Caki2 (cell line): ENCODE measurements around the gene RNF6. TPM values are rescaled to one million over a fixed set of nuclear protein-coding genes. Genes with fewer than 3 reads are reported as not detected.
"Not testable (repeated sequence)": the region's sequence is repeated elsewhere in the genome, so short reads cannot be mapped to it uniquely, and the experiment has no call there.

Experiments
- DNase-seq: peaks from one replicate; pipeline ENCODE4 v3.0.0-alpha.2; 2015; ENCODE audit warnings: low read depth
- in situ Hi-C: cut with HindIII; loops from 2 replicates; pipeline ENCODE4 v1.10.0; 2016; ENCODE audit warnings: low sequenced_read_pairs, low pct_unique_long_range_greater_than_20kb, mixed read lengths
- total RNA-seq: library from RNA; depleted of rRNA; stranded (reverse); fragments of >200 nt; shearing (Covaris generic); gene quantifications from 2 replicates; pipeline ENCODE4 v1.2.3, GENCODE V29; 2014; ENCODE audit warnings: low replicate concordance; rRNA removed

The RNF6 gene
- 10.2 and 11.8 TPM in 2 replicates for total RNA-seq

GRCh38 chr13:26221721-26222519 lies at the start of gene RNF6:
RNF6 (minus strand) TSS chr13:26222314; CDS start chr13:26219649, 2,665 bp downstream.
- in situ Hi-C loops = no loop called here
- DNase-seq = peak; percentile 94

- DNase-seq = no peak
- in situ Hi-C loops = no loop called here
Observed at GRCh38 chr13:26270707-26271106, 48.6 kb upstream of the RNF6 start.

GRCh38 chr13:26266311-26266710 lies 44.2 kb upstream of the RNF6 start:
- in situ Hi-C loops = no loop called here
- no peak for DNase-seq

- in situ Hi-C loops = no loop called here
- DNase-seq = no peak
Observed at GRCh38 chr13:26262156-26262555, 40.0 kb upstream of the RNF6 start.

- no peak for DNase-seq
- in situ Hi-C loops = no loop called here
Observed at GRCh38 chr13:26259634-26260033, 37.5 kb upstream of the RNF6 start.

GRCh38 chr13:26257049-26257448 lies 34.9 kb upstream of the RNF6 start:
- no peak for DNase-seq
- in situ Hi-C loops = no loop called here

GRCh38 chr13:26255691-26256277 lies 33.7 kb upstream of the RNF6 start:
- in situ Hi-C loops = no loop called here
- DNase-seq = no peak

GRCh38 chr13:26255115-26255514 lies 33.0 kb upstream of the RNF6 start:
- in situ Hi-C loops = no loop called here
- peak; percentile 1 for DNase-seq

GRCh38 chr13:26254583-26255111 lies 32.5 kb upstream of the RNF6 start:
- DNase-seq = peak; percentile 30
- in situ Hi-C loops = no loop called here

- in situ Hi-C loops = no loop called here
- peak; percentile 95 for DNase-seq
Observed at GRCh38 chr13:26253787-26254582, 31.9 kb upstream of the RNF6 start, which contains the start of gene CDK8. CDK8 (plus strand) TSS chr13:26254129; CDS start chr13:26254642, 513 bp downstream.

GRCh38 chr13:26253262-26253786 lies 31.2 kb upstream of the RNF6 start:
- no peak for DNase-seq
- in situ Hi-C loops = no loop called here

GRCh38 chr13:26252006-26252405 lies 29.9 kb upstream of the RNF6 start:
- DNase-seq, in situ Hi-C loops: not testable (repeated sequence)

- no peak for DNase-seq
- in situ Hi-C loops = no loop called here
Observed at GRCh38 chr13:26249551-26249950, 27.4 kb upstream of the RNF6 start.

- in situ Hi-C loops = no loop called here
- DNase-seq = no peak
Observed at GRCh38 chr13:26247608-26248007, 25.5 kb upstream of the RNF6 start.

GRCh38 chr13:26247011-26247410 lies 24.9 kb upstream of the RNF6 start:
- in situ Hi-C loops = no loop called here
- no peak for DNase-seq

GRCh38 chr13:26246154-26246553 lies 24.0 kb upstream of the RNF6 start:
- in situ Hi-C loops = no loop called here
- DNase-seq = no peak

- DNase-seq = no peak
- in situ Hi-C loops = no loop called here
Observed at GRCh38 chr13:26236296-26236695, 14.2 kb upstream of the RNF6 start.

GRCh38 chr13:26230703-26231102 lies 8.6 kb upstream of the RNF6 start:
- in situ Hi-C loops = no loop called here
- no peak for DNase-seq
